Choroid plexus epithelial cell (primary cell): ENCODE data around the gene ZEB2.

Source experiments
- DNase-seq: peaks from one replicate; pipeline ENCODE4 v3.0.0-alpha.2; 2010; ENCODE audit warnings: low read depth
- H3K4me3 ChIP-seq: 2 replicates; pipeline ENCODE4 v1.5.1; 2011; ENCODE audit warnings: low read depth, mild to moderate bottlenecking, control low read depth, low read length, moderate library complexity
- TF ChIP-seq, protein P1 (sequence below): conservative IDR thresholded peaks from 2 replicates; pipeline ENCODE4 v1.5.1; 2011; ENCODE audit warnings: low read depth, mild to moderate bottlenecking, control low read depth, inconsistent platforms, low read length, moderate library complexity

The ZEB2 gene

DNA sequence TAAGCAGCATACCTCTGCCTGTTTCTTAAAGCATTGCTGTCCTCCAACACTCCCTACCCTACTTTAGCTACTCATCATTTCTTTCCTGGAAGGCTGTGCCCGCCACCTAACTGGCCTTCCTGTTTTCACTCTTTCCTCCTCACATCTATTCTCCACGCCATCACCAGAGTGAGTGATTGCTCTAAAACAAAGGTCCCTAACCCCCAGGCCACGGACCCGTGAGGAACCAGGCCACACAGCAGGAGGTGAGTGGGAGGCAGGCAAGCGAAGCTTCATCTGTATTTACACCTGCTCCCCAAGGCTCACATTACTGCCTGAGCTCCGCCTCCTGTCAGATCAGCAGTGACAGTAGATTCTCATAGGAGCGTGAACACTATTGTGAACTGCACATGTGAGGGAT, 13.3 kb upstream of the ZEB2 start:
- TF ChIP-seq, protein P1, sequence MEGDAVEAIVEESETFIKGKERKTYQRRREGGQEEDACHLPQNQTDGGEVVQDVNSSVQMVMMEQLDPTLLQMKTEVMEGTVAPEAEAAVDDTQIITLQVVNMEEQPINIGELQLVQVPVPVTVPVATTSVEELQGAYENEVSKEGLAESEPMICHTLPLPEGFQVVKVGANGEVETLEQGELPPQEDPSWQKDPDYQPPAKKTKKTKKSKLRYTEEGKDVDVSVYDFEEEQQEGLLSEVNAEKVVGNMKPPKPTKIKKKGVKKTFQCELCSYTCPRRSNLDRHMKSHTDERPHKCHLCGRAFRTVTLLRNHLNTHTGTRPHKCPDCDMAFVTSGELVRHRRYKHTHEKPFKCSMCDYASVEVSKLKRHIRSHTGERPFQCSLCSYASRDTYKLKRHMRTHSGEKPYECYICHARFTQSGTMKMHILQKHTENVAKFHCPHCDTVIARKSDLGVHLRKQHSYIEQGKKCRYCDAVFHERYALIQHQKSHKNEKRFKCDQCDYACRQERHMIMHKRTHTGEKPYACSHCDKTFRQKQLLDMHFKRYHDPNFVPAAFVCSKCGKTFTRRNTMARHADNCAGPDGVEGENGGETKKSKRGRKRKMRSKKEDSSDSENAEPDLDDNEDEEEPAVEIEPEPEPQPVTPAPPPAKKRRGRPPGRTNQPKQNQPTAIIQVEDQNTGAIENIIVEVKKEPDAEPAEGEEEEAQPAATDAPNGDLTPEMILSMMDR, result no peak
- DNase-seq, result no peak
- H3K4me3 ChIP-seq, result no peak overlapping the region

DNA sequence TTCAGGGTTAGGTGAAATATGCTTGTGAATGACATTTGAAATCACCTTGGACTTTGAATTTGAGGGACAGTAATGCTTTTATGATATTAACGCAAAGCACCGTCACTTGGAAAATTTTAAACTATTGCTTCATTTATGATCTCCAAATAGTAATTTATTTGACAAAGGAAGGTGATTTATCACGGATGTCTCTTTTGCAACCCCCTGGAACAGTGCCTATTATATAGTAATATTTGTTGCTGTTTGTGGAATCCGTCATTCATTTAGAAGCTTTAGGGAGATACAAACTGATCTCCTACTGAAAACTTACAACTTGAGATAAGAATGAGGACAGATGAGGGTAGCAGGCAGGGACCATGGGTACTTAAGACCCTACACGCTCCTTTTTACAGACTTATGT, 10.7 kb upstream of the ZEB2 start:
- TF ChIP-seq, protein P1, result no peak
- DNase-seq, result no peak
- H3K4me3 ChIP-seq, result no peak overlapping the region

DNA sequence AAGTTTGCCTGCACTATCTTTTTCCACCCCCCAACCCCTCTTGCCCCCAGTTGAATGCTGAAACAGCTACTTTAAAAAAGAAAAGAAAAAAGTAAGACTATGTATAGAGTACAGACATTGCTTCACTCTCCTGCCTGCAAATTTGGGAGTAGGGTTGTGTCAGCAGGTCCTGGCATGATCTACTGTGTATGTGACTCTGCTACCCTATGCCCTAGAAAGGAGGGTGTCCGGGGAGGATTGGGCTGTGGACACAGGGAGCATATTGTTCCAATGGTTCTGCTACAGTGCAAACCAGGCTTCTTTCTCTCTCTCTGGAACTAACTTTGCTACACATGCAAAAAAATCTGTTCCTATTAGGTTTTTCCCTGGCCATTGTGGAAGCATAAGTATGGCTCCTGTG, 9.9 kb upstream of the ZEB2 start:
- TF ChIP-seq, protein P1, result no peak
- no peak for DNase-seq
- no peak overlapping the region for H3K4me3 ChIP-seq

DNA sequence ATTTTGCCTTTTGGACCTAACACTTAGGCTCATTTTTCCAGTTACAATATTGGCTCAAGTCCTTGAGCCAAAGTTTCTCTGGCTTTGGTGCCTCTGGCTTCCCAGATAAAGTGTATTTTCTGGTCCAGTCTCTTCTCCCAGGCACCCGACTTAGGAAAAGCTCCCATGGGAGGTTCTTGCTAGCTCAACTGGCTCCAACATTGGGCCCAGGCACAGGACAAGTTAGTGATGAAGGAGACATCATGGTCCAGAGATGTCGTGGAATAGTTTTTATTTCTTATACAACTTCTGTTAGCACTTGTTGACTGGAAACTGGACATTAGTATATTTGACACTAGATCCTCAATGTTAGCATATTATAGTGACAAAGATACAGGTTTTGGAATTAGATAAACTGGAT, 8.2 kb upstream of the ZEB2 start:
- TF ChIP-seq, protein P1, result no peak
- no peak overlapping the region for H3K4me3 ChIP-seq

DNA sequence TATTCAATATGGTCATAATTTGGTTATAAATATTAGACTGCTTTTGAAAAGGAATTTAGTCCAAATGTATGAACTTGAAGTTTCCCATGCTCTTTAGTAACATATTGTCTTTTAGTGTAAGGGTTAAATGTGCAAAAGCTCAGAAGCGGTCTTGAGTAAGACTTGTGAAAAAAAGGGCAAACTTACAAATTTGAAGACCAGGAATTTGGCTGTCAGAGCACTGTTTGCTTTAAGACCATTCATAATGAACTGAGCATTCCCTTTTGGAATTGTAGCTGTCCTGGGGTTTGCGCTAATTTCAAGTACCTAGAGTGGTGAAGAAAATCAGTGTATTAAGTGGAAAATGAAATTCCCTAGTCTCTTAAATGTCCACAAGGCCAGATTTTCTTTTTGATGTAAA, 6.9 kb upstream of the ZEB2 start:
- TF ChIP-seq, protein P1, result no peak

More for the DNA sequence above, 8.2 kb upstream of the ZEB2 start:
- DNase-seq, result no peak

DNA sequence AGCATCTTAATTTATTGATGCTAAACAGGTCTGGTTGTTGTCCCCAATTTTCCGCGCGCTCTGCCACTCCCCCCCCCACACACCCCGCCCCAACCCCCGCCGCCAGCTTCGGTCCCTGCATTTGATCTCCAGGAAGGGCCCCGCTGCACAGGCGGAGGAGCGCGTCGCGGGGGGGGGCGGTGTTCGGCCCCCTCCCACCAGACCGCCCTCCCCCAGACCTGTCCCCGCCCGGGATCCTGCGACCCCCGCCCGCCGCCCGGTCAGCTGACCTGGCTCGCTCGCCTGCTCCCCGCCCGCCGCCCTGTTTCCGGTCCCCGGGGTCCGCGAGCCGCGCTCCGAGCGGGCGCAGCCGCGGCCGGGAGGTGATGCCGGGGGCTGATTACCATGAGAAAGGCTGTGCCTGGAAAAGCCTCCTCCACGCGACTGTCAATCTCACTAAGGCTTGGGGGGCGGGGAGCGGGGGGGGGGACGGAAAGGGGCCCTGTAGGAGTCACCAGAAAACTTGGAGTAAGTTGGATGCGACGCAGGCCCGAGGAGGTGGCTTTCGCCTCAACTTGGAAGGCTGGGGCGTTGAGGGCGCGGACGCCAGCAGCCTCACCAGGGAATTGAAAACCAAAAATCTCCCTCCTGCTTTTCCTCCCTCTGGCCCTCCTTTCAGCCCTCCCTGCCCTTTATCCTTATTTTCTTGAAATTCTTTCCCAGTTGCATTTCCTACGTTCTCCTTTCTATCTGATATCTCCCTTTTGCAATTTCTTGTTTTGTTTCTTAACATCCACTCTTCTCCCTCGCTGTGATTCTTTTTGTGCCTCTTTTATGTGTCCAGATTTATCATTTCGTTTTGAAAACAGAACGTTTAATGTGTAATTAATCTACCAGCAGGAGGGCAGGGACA, 4.4 kb upstream of the ZEB2 start:
- TF ChIP-seq, protein P1, result no peak
- H3K4me3 ChIP-seq, result peak overlapping the region; percentile 64
- DNase-seq, result no peak

More for the DNA sequence above, 6.9 kb upstream of the ZEB2 start:
- no peak for DNase-seq
- no peak overlapping the region for H3K4me3 ChIP-seq

DNA sequence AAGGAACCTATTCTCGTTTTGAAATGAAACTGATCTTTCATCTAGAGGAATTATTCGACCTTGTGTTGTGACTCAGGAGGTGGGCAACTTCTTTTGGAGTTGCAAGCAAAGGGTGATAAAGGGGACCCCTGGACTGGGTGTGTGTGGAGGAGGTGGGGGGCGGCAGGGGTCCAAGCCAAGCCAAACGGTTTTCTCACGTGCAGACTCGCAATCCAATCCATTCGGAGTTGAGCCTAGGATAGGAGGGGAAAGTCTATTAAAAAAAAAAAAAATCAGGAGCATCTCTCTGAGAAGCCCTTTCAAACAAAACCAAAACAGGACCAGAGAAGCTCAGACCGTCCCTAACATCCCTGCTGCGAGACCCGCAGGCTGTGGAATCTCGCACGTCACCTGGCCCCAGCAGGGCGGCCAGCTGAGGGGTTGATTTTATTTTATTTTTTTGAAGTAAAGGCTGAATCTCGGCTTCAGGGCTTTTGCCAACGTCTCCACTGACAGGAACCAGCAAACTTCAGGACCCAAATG, 3.7 kb upstream of the ZEB2 start:
- peak overlapping the region; percentile 64 for H3K4me3 ChIP-seq
- peak; percentile 74 for DNase-seq
- TF ChIP-seq, protein P1, result no peak
